PC-3 (cell line): ENCODE data around the gene DNAH9.

Experiments
- EZH2 ChIP-seq: fragments of 300-600 bp; sonication (generic); IDR thresholded peaks from one replicate; pipeline ENCODE4 v1.6.1; 2017; ENCODE audit warnings: antibody characterized with exemption, mild to moderate bottlenecking, low read length; ENCODE audit not compliant: unreplicated experiment
- EZH2phosphoT487 ChIP-seq: fragments of 300-600 bp; sonication (generic); IDR thresholded peaks from 2 replicates; pipeline ENCODE4 v1.6.1; 2018; ENCODE audit warnings: mild to moderate bottlenecking, antibody characterized with exemption, low read length, borderline replicate concordance
- TF ChIP-seq, protein P1 (sequence below): fragments of 300-600 bp; sonication (generic); conservative IDR thresholded peaks from 2 replicates; pipeline ENCODE4 v1.5.1; 2017; ENCODE audit warnings: antibody characterized with exemption, low read depth, mild to moderate bottlenecking, low read length

DNA sequence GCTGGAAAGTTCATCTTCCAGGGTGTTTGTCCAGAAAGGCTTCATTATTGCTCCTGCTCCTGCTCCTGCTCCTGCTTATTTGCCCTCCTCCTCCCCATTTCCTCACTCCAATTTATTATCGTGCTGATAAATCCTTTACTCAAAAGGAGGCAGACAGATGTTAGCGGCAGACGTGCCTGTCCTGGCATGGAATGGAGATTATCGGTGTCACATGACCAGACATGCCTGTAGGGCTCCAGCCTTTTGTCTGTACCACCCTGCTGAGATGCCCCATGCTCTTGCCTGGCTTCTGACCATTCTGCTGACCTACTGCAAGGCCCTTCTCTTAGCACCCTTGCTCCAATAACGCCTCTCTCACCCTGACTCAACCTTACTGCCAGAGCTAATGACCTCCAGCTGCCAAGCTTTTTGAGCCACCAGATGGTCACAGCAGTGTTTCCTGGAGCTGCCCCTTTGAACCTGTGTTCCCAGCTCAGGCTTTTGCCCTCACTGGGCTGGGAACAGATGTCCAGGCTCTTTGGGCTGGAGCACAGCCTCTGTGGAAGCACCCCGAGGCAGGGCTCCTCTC is 12.8 kb downstream of the DNAH9 start:
- TF ChIP-seq, protein P1, sequence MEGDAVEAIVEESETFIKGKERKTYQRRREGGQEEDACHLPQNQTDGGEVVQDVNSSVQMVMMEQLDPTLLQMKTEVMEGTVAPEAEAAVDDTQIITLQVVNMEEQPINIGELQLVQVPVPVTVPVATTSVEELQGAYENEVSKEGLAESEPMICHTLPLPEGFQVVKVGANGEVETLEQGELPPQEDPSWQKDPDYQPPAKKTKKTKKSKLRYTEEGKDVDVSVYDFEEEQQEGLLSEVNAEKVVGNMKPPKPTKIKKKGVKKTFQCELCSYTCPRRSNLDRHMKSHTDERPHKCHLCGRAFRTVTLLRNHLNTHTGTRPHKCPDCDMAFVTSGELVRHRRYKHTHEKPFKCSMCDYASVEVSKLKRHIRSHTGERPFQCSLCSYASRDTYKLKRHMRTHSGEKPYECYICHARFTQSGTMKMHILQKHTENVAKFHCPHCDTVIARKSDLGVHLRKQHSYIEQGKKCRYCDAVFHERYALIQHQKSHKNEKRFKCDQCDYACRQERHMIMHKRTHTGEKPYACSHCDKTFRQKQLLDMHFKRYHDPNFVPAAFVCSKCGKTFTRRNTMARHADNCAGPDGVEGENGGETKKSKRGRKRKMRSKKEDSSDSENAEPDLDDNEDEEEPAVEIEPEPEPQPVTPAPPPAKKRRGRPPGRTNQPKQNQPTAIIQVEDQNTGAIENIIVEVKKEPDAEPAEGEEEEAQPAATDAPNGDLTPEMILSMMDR: no peak
- no peak for TF ChIP-seq EZH2
- no peak for TF ChIP-seq EZH2phosphoT487
